CD4-positive, alpha-beta T cell treated with Interleukin-10 for 1 hour (primary cell): ENCODE measurements around the gene CREBBP.
A peak's percentile ranks its signal among the peaks of the same experiment; 100 is the strongest.

Experiments used
- DNase-seq: peaks from one replicate; pipeline ENCODE4 v3.0.0-alpha.2; 2020

The CREBBP gene

DNA sequence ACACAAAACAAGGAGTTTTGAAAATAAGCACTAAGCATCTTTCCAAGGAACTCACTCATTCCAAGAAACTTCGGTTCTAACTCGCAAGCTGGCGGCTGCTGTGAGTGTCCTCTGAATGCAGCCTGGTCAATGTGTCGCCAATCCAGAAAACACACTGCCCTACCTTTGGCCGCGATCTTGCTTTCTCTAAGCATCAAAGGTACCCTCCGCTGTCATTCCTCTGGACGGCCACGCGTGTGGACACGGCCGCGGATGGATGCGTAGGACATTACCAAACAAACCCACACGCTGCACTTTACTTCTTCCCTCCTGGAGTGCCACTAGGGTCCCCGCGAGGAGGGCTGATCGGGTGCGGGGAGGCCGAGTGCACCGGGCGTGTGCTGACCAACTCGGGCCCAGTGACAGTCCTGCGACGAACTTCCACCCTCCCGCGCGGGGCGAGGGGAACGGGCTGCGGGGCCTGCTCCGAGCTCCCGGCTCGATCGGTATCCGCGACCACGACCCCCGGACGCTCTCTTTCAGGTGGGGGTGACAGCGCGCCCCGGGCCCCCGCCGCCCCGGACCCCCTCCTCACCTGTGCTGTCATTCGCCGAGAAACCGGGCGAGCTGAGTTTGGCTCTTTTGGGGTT, 1.1 kb downstream of the CREBBP start:
- DNase-seq = peak; percentile 21

DNA sequence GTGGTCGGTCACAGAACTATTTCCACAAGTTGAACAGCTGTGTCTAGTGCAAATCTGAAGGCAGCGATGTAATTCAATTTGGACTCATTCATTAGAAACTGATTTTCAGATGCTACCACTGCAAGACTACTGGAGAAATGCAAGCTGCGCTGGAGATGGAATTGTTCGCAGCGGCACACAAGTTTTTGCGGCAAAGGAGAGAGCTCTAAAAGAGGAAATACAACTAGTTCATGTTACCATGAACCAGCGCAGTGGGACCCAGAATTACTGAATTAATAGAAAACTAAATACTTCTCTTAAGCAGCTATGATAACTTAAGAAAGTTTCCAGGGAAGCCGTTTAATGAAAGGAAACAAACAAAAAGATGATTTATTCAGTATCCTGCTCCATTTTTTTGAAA, 1.9 kb downstream of the CREBBP start:
- DNase-seq = no peak

DNA sequence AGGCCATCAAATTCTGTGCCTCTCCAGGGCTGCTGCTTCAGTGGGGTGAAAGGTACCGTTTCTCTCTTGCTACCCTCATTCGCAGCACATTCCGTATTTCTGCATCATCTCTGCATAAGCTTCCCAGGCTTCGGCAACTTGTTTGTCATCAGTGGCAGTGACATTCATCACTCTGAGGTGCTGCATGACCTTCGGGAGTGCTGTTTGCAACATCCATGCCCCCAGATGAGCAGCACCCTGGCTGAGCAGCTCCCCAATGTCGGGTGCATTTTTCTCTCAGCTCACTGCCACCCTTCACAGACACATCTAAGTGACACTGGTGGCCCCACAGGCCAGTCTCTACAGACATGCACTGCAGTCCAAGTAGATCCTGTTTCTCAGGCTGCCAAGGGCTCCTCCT, 3.8 kb downstream of the CREBBP start:
- DNase-seq = no peak

DNA sequence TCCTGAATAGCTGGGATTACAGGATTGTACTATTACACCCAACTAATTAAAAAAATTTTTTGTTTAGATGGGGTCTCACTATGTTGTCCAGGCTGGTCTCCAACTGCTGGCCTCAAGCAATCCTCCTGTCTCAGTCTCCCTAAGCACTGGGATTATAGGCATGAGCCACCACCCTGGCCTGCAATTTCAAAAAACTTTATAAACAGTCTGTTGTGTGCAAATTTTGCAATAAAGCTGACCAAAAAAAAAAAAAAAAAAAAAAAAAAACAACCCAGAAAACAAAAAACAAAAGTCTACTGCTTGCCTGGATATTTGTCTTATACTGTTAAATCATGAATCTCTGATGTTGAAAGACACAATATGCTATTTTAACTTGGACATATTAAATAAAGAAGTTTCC, 4.4 kb downstream of the CREBBP start:
- DNase-seq = no peak

DNA sequence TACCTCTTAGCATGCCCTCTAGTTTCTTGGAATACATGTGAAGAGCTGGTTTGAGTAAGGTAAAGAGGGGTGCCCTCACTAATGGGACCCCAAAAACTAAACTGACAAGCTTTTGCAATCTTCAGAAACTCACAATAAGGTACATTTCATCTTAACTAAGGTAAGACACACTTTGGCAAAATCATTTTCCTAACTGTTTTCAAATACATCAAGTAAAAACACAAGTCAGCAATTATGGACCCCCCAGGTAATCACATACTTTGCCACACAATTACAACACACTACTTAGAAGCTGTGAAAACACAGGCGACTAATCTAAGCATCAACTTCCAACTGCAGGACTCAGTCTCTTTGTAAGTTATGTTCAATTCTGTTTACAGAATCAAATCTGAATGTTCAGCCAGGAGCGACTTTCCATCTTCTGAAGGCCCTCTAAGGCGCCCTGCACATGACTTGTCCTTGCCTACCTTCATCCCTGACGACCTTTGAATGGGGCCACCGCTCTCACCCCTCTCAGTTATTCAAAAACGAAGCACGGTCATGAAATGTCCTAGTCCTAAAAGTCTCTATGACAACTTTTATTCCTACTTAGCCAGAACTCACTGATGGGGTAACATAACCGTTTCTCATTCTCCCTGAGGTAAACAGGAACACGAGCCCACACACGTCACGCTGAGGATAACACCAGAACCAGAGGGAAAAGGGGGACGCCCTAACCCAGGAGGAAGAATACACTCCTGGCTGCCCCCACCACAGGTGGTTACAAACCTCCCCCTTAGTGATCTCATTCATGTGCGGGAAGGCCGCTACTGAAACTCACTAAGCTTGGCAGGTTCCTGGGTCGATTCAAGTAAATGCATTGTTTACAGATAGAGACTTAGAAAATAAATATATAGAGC, 5.5 kb downstream of the CREBBP start:
- no peak for DNase-seq

DNA sequence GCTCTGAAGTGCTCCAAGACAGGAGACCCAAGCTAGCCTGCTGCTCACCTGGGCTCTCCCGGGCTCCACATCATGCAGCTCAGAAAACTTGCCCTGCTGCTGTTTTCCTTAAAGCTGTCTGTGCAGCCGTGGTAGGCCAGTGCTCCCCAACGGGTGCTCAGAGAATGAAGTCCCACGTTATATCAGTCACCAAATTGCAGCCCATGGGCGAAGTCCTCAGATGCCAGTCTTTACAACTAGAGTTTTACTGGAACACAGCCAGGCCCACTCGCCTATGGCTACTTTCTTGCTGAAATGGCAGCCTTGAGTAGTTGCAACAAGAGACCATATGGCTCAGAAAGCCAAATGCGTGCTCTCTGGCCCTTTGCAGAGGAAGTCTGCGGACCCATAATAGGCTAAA, 6.3 kb downstream of the CREBBP start:
- no peak for DNase-seq

DNA sequence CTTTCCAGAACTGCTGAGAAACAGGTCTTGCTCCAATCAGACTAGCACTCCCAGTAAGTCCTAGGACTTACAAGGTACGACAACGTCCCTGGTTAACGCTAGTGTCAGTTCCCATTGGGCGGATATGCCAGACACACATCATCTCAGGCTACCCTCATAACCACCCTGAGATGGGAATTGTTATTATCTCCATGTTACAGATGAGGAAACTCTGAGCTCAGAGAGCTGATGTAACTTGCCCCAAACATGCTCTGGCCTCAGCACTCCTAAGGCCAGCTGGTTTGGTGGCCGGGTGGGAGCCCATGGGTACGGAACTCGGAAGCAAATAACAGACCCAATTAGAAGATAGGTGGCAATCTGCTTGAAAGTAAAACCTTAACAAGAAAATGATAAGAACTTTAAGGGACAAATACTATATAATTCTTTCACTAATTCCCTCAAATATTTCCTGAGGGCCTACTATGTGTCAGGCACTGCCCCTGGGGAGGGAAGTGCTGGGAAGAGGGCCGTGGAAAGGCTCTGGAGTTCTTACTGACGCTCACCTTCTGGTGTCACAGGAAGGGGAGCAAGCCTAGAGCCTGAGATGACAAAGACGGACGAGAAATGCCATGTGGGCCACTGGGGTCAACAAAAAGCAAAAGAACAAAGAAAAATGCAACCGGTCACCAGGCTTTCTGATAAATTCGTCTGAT, 6.9 kb downstream of the CREBBP start:
- no peak for DNase-seq

DNA sequence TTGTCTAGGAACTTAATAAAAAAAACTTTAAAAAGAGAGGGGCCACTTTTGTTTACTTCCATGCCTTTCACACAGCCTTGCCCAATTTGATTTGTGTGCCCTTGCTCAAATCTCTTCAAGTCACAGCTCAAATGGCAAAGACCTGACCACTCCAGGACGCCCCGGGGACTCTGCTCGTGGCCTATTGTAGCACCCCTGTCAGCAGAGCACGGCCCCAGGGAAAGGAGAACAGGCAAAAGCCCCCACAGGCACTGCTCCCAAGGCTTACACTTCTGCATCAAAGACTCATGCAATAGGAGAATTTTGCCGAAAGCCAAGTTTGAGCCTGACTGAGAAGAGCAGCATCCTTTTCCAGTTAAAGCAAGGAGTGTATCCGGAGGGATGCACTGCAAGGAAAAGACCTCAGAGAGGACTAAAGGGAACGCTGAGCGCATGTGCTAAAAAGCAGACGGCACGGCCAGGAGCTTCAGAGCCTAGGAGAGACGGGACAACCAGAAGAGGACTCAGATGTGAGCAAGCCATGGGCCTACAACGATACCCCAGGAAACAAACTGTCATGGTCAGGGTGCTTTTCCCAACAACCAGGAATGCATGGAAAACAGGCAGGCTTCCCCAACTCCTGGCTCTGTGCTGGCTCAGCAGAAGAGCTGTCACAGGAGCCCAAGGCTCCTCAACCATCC, 8.2 kb downstream of the CREBBP start:
- DNase-seq = no peak

DNA sequence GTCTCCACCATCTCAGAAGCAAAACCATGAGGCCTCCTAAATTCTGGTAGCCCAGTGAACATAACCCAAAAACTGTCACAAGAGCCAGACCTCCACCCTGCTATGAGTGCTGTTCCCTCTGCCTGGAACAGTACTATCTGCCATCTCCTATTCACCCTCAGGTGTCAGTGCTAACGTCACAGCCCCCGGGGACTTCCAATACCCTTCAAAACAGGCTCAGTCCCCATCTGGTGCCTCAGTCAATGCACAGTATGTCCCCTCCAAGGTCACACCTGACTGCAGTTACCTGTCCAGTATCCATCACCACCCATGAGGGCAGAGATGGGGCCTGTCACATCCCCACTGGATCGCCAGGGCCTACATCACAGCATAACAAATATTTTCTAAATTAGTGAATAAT, 11.5 kb downstream of the CREBBP start:
- no peak for DNase-seq

DNA sequence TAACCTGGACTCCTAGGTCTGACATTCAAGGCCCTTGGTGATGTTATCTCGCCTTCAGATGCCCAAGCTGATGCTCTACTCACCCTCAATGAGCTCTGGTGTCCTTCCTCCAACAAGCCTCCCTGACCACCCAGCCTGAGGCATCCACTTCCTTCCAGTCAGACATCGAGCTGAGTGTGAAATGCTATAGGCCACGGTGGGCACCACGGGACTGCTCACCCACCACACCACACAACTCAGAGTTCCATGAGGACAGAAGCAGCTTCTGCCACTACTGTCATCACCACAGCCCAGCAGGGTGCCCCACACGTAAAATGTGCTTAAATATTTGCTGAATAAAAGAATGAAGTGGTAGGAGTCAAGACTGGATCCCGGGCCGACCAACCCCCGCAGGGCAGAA, 12.0 kb downstream of the CREBBP start:
- no peak for DNase-seq

DNA sequence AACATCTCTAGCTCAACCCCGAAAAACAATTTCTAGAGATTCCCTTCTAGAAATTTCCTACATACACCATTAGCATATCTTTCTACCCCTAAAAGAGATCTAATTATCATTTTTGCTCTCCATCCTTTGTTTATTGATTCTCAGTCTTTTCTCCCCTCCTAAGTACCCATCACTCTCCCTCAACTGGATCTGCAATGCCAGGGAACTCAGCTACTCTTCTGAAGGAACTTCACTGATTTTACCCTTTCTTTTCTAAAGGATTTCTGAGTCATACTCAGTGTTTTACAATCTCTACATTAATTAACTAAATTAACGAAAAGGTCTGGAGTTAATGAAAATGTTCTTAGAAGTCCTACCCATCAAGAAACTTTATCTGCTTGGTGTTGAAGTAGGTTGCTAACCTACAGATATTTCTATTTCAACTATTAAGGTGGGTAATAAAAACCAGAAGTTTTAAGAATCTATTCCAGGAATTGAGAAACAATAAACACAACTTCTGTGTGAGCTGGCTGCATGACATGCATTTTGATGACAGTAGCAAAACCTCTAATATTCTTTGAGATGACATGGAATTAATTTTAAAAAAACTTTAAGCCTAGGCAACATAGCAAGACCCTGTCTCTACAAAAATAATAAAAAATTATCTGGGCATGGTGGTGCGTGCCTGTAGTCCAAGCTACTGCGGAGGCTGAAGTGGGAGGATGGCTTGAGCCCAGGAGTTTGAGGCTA, 13.6 kb downstream of the CREBBP start:
- DNase-seq = no peak

DNA sequence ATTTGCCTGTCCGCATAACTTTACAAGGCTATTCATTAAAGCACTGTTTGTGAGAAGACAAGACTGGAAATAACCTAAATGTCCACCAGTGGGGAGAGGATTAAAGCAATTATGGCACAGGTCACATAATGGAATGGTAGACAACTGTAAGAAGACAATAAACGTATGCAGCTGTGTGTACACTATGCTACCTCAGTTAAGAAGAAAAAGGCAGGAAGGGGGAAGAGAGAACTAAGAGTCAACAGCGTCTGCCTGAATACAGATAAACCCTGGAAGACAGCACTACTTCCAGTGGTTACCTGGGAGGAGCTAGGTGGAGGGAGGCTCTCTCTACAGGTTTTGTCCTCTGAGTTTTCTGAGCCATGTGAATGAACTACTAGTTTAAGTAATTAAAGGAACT, 15.3 kb downstream of the CREBBP start:
- DNase-seq = no peak

DNA sequence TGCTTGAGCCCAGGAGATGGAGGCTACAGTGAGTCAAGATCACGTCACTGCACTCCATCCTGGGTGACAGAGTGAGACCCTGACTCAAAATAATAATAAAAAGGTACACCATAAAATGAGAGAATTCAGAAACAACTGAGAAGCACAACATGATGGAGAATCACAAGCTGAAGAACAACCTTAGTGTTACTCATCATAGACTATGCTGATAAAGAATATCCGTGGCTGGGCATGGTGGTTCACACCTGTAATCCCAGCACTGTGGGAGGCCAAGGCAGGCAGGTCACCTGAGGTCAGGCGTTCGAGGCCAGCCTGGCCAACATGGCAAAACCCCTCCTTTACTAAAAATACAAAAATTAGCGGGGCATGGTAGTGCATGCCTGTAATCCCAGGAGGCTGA, 16.0 kb downstream of the CREBBP start:
- DNase-seq = no peak

DNA sequence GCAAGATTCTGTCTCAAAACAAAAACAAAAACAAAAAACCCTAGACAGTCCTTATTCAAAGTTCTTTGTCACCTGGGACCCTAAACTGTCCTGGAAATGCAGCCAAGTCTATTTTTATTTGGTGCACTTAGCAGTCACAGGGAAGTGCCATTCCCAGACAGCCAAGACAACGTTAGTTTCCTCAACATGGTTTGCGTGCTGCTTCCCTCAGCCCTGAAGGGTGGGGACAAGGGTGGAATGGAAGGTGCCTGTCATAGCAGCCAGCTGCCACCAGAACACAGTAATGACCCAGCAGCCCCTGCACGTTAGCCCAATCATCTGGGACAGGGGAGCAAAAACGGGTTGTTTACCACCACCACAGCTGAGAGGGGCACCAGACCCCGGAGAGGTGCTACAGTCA, 16.9 kb downstream of the CREBBP start:
- DNase-seq = no peak

DNA sequence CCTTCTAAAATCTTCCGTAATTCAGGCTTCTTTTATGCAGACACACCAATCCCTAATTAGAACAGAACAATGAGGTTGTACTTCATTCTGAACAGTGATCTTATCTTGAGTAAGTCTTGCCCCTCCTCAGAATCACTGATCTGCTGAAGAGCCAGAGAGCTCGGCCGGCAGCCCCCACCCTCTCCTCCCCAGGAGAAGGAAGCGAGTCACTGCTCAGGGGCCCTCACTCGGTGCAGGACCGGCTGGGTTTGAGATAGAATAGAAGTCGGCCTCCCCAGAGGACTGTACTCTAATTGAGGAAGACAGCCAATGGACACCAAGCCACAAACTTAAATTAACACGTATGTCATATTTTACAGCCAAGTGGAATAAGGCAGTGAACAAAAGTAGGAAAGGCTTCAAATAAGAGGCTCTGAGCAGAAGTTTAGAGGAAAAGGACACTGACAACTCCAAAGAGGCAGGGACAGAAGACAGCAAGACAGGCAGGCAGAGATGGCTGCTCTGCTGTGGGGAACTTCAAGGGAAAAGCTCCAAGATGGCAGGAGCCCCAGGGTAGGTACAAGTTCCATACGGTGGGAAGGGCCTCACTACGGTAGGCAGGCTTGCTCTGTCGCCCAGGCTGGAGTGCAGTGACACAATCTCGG, 18.6 kb downstream of the CREBBP start:
- DNase-seq = no peak

DNA sequence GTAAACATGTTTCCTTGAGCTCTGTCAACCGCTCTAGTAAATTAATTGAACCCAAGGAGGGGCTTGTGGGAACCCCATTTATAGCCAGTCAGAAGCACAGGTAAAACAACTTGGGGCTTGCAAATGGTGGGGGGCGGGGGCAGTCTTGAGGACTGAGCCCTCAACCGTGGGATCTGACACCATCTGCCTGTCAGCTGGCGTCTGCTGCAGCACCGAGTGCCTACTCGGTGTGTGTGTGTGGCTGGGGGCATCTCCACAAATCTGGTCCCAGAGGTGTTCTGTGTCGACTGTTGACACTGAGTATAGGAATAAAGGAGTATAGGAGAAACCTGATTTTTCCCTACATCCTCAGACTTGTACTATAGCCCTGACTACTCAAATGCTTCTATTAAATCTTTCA, 20.6 kb downstream of the CREBBP start:
- no peak for DNase-seq

DNA sequence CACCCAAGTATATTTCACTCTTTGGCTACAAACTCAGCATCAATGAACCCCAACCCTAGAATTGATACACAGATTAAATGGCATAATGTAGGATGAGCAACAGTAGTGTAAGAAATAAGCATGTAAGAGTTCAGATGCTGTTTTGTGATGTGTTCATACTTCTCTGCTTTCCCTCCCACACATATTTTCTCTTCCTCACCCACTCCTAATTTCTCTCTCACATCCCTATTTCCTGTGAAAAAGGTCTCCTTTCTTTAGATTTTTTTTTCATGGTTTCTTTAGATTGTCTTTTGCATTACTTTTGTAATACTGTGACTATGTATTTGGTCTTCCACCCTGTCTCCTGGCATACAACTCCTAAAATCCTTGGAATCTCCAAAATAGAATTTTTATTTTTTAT, 21.7 kb downstream of the CREBBP start:
- DNase-seq = no peak

DNA sequence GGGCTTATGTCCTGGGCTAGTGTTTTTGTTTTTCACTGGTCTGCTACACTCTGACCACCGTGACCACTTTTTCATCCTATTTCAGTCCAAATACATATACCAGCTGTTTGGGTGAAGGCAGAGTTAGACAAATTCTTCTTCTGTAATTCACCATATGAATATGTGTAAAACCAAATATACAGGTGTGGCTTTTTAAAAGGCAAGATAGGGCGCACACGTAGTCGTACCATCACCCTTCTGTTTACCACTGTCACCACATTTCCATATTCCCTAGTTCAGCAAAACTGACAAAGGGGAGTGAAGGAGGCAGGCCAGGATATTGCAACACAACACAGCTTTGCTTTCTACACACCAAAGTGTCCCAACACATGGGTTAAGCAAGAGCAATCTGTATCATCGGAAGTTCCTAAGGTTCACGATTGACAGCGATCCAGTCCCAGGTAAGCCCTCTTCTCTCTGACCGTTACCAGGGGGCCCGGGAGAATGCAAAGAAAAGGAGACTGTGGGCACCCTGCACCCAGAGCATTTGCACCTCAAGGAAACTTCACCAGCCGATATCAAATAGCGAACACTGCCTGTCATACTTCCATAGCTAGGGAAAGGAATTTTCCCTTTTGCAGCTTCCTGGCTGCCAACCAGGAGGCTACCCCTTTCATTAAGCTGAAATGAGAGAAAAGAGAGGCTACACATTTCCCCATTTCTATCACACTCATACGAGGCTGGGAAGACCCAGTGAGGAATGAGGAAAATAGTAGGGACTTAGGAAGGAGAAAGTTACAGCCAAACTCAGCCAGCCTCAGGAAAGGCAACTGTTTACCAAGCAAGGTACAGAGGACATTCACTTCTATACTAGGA, 23.1 kb downstream of the CREBBP start:
- DNase-seq = no peak

DNA sequence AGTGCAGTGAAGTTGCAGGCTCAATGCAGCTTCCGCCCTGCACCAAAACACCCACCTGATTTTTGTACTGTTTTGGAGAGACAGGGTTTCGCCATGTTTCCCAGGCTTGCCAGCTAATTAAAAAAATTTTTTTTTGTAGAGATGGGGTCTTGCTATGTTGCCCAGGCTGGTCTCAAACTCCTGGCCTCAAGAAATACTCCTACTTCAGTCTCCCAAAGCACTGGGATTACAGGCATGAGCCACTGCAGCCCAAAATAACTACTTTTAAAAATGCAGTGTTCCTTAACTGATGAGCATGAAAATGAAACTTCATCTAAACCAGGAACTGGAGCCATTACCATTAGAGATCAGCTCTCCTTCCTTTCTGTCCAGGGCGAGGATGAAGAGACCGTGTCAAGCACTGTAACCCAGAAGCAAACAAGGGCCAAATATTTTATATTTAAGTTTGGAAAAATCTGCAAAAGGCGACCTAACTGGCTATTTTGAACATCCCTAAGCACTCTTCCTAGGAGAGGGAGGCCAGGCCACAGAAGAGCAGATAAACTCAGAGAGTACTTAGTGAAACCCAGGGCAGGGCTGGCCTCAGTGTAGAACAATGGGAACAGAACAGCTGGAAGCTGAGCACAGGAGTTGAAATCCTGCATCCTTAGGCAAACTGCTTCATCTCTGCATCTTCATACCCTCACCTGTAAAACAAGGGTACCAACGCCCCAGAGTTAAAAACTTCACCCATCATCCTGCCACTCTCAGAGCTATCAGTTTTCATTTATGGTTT, 24.0 kb downstream of the CREBBP start:
- no peak for DNase-seq

DNA sequence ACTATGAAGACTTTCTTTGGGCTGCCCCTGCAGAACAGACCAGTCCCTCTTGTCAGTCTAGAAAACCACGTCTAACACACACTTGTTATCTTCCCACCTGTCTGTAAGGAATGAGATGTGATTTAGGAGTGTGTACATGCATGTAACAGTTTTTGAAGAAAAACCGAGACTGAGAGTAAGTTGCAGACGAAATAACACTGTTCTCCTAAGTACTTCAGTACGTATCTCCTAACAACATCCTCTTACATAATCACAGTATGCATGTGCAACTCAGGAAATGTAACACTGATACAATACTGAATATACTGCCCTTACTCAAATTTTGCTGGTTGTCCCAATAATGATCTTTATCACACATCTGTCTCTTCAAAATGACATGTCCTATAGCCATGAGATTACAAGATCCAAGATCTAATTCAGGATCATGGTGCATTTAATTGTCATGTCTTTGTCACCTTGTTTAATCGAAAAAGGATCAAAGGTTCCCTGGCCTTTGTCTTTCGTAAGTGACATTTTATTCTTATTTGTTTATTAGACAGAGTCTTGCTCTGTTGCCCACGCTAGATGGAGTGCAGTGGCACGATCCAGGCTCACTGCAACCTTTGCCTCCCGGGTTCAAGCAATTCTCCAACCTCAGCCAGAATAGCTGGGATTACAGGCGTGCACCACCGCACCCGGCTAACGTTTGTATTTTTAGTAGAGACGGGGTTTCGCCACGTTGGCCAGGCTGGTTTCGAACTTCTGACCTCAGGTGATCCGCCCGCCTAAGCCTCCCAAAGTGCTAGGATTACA, 25.6 kb downstream of the CREBBP start:
- DNase-seq = no peak
